Stimulated activated CD8-positive, alpha-beta memory T cell treated with anti-CD3 and anti-CD28 coated beads, Interleukin-4, amount 100 ng/mL, for 4 hours (primary cell): ENCODE results near the gene SART1.

Experiments used
- DNase-seq, 2 donors: peaks; one replicate each; pipeline ENCODE4 v3.0.0-alpha.2; 2020; ENCODE audit warnings: low read depth in 2 of 2, low spot score in 1 of 2

SART1 gene, protein sequence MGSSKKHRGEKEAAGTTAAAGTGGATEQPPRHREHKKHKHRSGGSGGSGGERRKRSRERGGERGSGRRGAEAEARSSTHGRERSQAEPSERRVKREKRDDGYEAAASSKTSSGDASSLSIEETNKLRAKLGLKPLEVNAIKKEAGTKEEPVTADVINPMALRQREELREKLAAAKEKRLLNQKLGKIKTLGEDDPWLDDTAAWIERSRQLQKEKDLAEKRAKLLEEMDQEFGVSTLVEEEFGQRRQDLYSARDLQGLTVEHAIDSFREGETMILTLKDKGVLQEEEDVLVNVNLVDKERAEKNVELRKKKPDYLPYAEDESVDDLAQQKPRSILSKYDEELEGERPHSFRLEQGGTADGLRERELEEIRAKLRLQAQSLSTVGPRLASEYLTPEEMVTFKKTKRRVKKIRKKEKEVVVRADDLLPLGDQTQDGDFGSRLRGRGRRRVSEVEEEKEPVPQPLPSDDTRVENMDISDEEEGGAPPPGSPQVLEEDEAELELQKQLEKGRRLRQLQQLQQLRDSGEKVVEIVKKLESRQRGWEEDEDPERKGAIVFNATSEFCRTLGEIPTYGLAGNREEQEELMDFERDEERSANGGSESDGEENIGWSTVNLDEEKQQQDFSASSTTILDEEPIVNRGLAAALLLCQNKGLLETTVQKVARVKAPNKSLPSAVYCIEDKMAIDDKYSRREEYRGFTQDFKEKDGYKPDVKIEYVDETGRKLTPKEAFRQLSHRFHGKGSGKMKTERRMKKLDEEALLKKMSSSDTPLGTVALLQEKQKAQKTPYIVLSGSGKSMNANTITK

DNA sequence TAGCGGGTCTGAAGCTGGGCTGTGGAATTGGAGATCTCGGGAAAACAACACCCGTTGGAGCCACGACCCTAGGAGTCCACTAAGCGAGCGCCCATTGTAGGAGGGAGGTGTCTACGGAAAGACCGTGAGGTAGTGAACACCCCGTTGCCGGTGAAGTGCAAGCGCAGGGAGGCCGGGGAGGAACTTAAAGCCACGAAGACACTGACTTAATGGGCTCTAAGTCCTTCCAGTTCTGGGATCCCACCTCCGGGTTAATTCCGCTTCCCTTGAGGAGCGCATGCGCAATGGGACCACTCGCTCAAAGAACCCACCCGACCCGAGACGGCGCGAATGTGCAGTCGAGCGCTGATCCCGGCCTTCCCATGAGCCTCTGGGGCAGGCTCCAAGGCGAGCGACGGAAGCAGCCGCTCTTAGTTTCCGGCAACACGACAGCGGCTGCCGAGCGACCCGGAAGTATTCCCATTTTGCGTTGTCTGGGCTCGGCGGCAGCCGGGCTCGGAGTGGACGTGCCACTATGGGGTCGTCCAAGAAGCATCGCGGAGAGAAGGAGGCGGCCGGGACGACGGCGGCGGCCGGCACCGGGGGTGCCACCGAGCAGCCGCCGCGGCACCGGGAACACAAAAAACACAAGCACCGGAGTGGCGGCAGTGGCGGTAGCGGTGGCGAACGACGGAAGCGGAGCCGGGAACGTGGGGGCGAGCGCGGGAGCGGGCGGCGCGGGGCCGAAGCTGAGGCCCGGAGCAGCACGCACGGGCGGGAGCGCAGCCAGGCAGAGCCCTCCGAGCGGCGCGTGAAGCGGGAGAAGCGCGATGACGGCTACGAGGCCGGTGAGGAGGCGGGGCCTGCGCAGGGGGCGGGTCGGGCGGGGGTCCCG, at the start of gene SART1:
TSS of gene SART1 (plus strand) at position 468 of the 874 bp plus-strand sequence. CDS start at position 515, 47 bp downstream.
- peak; percentile 82 to 95 for DNase-seq

DNA sequence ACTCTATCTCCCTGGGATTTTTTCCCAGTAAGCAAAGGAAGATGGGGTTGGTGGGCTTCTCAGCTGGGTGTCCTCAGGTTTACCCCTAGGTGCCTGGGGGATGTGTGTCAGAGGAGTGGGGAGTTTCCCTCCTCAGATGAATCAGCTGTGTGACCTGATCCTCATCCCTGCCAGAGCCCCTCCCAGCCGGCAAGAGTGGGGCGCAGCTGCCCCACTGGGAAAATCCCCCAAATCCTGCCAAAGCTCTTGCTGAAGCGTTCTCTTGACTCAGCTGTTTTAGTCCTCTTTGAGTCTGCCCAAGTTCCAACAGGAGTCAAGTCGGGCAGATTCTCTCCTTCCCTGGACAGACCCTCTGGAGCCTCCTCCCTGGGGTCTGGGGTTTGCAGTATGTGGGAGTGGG, 48.7 kb upstream of the SART1 start:
- no peak for DNase-seq

DNA sequence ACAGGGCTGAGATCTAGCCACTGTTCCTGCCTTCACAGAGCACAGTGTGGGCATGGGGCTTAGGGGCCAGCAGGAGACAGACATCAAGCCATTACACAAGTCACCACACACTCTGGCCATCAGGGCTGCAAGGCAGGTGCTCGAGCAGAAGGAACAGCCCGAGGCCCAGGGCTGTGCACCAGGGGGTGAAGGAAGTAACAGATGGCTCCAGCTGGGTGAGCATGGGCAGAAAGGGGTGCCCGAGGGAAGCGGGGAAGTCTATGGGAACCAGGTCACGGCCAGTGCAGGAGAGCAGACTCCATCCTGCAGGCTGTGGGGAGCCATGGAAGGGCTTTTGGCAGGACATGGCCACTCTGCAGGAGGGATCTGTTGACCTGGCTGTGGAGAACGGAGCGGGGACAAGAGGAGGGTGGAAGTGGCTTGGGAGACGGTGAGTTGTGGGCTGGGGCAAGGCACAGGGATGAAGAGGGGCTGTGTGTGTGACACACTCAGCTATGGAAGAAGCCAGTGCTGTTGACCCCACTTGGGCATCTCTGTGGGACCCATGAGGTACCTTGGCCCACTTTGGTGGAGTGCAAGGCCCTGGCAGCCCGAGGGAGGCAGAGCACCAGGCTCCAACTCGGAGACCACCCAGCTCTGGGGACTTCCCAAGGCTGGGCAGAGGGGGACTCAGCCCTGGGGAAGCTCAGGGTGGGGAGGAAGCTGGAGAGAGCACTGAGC, 46.3 kb upstream of the SART1 start:
- DNase-seq: no peak

DNA sequence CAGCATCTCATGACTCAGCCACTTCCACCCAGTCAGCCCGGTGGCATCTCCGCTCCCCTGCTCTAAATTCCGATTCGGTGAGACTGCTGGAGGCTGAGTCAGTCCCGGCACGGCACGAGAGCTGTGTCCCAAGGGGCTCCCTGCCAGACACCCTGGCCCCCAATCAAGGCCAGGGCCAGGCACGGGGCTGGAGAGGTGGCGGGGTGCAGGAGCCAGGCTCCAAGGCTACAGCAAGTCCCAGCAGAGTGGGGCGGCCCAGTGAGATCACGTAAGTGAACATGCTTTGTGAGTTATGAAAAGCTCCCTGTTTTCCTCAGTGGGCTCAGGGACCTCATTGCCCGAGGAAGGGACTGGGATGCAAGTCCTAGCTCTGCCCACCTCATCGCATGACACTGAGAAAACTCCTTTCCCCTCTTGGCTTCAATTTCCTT, 45.7 kb upstream of the SART1 start:
- no peak for DNase-seq

DNA sequence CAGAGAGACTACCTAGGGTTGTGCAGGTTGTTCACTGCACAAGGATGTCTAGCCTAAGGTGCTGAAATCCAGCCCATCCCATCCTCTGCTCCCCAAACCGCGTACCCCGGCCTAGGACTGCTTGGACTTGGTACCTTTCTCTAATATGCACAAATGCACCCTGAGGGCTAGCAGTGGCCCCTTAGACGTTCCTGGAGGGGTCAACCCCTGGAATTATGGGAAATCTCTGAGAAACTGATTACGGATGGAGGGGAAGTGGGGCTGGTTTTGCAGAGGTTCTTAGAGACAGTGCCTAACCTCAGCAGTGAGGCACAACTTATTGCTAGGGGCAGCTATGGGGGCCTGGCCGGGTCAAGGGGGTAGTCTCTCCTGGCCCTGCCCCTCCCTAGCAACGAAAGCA, 45.1 kb upstream of the SART1 start:
- DNase-seq: no peak

DNA sequence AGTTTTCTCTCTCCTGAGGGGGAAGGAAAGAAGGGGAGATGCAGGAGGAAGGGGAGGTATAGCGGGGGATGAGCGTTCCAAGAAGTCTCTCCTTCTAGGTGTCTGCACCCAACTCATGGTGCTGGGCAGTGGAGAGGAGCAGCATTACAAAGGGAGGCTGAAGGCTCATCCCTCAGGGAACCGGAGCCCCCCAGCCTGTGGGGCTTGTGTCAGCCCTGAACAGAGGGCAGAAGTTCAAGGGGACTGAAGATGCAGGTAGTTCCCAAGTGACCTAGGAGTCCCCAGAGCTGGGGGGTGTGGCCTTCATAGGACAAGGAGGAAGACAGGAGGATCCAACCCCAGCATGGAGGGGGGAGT, 44.5 kb upstream of the SART1 start:
- no peak for DNase-seq

DNA sequence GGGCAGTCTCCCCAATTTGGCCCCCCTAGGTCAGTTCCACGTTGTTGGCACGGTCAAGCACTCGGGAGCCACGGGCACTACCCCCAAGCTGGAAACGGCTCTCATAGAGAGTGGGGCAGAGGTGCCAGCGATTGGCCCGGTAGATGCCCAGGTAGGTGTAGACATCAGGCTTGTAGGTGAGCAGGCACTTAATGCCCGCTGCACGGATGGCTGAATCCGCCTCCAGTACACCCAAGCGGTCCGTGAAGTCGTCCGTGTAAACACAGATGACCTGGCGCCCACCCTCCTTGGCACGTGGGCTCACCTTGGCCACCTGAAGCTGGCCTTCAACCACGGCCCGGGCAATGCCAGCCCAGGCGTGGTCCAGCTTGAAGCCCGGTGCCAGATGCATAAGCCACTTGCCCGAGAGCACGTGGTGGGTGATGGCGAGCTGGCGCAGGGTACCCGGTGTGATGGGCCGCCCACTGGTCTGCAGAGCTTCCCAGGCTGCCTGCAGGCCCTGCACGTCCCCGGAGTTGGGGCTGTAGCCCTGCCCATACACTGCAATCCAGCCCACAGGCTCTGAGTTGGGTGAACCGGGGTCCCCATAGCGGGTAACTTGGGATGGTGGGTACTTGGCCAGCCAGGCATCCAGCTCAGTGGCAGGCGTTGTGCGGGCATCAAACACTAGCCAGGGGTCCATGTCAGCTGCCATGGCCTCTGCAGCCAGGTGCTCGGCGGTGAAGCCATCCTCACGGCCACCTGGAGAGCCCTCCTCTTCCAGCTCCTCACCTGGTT, 43.9 kb upstream of the SART1 start:
- no peak for DNase-seq

DNA sequence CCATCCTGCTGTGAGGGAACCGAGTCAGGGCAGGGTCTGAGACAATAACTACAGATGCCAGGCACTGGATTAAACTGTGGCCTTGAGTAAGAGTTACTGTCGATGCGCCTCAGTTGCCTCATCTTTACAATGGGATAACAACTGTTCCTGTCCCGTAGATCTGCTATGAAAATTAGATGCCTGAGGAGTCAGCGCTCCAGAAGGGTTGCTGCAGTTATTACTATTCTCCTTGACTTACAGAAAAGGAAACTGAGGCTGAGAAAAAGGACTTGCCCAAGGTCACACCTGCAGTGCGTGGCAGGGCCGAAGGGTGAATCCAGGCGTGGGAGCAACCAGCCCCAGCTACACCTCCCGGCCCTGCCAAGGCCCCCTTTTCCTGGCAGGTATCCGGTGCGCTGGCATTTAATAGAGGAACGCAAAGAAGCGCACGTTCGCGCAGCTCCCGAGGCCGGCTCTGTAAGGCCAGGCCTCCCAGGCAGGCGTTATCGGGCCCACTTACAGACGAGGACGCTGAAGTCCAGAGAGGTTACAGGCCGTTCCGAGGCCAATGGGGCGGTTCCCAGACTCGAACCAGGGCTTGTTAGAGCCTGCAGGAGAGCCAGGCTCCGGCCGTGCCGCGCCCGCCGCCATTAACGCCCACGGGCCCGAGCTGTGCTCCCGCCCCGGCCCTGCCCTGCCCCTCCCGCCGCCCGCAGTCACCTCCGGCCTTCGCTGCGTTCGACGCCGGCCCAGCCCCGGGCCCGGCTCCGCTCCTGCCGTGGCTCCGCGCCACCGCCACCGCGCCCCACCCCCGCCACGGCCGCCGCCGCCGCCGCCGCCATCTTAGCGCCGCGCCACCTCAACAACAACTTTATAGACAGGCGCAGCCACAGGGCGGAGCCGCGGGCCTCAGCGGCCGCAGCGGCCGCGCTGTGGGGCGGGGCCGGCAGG, 43.1 kb upstream of the SART1 start, which contains the start of gene C11orf68:
TSS of gene C11orf68 (minus strand) at position 852 of the 930 bp plus-strand sequence. CDS start at position 821, 31 bp downstream.
- no peak for DNase-seq

DNA sequence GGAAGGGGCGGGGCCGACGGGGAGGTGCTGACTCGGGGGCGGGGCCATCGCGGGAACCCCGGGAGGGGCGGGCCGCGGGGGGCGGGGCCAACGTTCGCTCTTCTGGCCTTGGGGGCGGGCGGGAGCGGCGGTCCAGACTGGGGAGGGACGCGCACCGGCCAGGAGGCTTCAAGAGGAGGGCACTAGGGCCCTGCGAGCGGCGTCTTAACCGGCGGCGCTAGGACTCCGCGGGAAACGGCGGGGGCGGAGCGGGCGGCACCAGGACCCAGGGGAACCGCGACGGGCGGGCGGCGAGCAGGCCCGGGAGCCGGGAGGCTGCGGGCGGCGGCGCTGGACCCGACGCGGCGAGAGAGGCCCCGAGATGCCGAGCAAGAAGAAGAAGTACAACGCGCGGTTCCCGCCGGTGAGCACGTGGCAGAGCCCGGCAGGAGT, 42.4 kb upstream of the SART1 start, which contains the start of gene DRAP1:
TSS of gene DRAP1 (plus strand) at position 286 of the 432 bp plus-strand sequence. CDS start at position 362, 76 bp downstream.
- peak; percentile 97 to 99 for DNase-seq

DNA sequence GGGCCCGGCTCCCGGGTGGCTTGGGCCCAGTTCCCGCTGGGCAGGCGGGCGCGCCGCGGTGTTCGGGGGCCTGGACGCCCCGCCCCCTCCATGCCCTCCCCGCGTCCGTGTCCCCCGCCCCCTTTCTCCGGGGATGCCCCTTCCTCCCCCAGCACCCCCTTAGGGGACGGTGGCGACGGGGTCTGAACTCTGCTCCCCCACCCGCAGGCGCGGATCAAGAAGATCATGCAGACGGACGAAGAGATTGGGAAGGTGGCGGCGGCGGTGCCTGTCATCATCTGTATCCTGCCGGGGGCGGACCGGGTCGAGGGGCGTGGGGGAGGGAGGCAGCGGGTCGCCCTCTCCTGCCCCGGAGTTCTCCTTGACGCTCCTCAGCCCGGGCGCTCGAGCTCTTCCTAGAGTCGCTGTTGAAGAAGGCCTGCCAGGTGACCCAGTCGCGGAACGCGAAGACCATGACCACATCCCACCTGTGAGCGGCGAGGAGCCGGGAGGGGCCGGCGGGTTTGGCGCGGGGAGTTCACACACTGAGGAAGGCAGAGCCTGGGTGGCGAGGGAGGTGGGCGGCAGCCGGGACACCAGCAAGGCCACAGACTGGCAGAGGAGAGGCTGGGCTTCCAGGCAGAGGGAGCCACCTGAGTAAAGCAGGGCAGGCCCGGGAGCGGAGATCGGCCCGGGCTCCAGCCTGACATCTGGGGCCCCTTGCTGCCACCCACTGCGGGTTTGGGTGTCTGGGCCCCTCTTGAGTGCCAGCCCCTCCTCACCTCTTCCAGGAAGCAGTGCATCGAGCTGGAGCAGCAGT, 41.8 kb upstream of the SART1 start:
- peak in 1 of 2 donors; percentile 44 for DNase-seq

DNA sequence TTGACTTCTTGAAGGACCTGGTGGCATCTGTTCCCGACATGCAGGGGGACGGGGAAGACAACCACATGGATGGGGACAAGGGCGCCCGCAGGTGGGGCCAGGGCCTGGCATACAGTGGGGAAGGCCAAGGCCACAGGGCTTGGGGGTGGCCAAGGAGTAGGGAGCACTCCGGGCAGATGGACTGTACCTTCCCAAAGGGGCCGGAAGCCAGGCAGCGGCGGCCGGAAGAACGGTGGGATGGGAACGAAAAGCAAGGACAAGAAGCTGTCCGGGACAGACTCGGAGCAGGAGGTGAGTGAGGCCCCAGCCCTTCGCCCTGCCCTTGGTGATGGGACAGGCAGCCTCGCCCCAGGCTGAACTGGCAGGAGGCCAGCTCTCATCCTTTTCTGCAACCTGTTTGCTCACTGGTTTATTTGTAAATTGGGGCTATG, 41.1 kb upstream of the SART1 start:
- no peak for DNase-seq

DNA sequence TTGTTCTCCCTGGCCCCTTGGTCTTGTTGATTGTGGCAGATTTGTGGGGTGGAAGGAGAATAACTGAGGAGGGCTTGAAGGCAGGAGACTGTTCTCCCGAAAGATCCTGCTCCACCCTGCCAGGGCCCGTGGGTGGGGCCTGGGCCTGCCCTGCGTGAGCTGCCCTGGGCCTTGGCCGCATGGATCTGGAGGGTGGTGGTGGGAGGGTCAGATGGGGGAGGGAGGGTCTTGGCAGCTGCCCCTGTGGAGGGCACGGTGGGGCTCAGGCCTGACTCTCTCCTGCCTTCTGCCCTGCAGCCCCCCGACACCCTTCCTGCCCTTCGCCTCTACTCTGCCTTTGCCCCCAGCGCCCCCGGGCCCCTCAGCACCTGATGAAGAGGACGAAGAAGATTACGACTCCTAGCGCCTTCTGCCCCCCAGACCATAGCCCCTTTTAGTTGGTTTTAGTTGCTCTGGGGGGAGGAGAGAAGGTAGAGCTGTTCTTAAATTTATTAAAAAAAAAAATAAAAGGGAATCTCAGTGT, 40.4 kb upstream of the SART1 start:
- no peak for DNase-seq

DNA sequence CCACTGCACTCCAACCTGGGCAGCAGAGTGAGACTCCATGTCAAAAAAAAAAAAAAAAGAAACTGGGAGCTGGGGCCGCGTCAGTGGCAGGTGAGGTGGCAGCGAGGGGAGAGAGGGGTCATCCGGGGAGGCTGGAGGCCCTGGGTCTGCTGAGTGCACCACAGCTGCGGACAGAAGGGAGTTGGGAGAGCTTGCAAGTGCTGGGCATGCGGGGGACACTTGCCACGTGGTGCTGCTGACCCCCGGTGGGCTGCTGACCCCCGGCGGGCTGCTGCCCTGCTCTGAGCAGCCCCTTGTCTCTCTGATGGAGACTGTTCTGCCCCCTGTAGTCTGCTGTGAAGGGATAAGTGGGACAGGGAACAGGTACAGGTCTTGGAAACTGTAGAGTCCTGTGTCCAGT, 39.7 kb upstream of the SART1 start:
- no peak for DNase-seq

DNA sequence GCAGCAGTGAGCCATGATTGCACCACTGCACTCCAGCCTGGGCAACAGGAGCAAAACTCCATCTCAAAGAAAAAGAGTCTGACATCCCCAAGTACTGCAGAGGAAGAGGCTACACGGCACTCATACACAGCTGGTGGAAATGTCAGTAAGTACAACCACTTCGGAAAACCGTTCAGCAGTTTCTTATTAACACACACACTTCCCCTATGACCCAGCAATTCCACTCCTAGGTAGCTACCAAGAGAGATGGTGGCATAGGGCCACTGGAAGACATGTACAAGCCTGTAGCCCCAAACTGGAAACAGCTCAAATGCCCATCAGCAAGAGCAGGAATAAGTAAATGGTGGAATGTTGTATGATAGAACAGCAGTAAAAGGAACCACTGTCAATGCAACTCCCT, 39.0 kb upstream of the SART1 start:
- DNase-seq: no peak

DNA sequence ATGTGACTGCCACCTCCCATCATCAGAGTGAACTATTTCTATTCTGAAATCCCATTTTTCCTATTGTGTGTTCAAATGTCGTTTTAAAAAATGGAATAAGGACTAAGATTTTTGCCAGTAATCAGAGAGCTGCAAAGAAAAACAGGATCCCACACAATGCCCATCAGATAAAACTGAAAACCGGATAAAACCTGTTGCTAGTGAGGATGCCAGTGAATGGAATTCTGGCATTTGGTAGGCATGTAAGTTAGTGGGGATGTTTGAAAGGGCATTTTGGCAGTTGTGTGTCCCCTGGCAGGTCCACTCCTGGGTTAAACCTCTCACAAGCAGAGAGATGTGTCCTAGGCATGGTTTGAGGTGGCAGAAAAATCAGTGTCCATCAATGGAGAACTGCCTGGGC, 36.1 kb upstream of the SART1 start:
- DNase-seq: no peak

DNA sequence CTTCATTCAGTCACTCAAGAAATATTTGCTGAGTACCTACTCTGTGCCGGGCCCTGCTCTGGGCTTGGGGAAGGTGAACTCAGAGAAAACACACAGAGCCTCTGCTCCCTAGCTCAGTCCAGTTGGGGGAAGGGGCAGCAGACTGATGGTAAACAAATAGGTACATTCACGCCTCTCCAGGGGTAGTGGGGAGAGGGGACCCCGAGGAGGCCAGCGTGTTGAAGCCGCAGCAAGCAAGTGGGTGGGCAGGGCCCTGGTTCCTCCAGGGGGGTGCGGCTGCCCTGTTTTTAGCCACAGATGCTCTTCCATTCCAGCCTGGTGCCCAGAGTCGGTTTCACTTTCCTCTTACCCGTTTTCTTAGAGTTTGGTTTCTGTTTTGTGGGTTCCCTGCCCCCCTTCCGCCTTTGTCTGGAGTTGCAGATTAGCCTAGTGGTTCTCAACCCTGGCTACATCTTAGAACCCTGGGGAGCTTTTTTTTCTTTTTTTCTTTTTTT, 33.6 kb upstream of the SART1 start:
- DNase-seq: peak; percentile 54 to 56

DNA sequence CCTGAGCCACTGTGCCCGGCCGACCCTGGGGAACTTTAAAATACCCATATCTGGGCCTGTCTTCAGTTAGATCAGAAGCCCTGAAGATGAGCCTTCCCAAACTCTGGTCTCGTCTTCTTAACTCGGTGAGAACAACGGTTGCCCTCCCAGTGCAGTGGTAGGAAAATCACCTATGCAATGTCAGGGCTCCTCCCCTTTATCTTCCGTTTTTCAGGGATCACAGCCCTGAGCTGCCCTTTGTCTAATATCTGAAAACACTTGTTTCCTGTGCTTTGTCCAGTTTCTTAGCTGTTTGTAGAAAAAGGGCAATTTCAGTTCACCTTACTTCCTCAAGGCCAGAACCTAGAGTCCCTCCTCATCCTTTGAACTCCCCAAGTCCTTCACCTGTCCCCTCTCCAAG, 32.9 kb upstream of the SART1 start:
- no peak for DNase-seq
